Measurements from ENCODE around the gene FGD2. TPM values are rescaled to one million over a fixed set of nuclear protein-coding genes. Genes with fewer than 3 reads are reported as not detected.
"Not testable (repeated sequence)": the region's sequence is repeated elsewhere in the genome, so short reads cannot be mapped to it uniquely, and the experiment has no call there.

Gene FGD2
- total RNA-seq, 2 donors from 2014 or later: 10.1 to 11.9 TPM

GRCh38 chr6:37058084-37058586 is 52.7 kb downstream of the FGD2 start:
- Histone ChIP-seq H3K27me3 (no peaks in the 10 kb centered on the region), H3K27ac (no peak overlapping the region), H3K4me3 (no peak overlapping the region), H3K4me1 (peaks cover 15% of the 10 kb centered on the region), H3K36me3 (replicated peaks in 1 of 2; ENCODE audit: insufficient read depth in 1 of 2, low read depth in 2 of 2) (no peaks in the 10 kb centered on the region), H3K9me3 (no peaks in the 10 kb centered on the region)
- no peak for TF ChIP-seq POLR2A (IDR thresholded peaks at IDR 0.05)
- TF ChIP-seq CTCF (IDR thresholded peaks at IDR 0.05): no peak
- WGBS, 2 donors: 90 to 94% methylated on average over 9 of the region's 9 CpGs
- DNase-seq (no peak), ATAC-seq (no peak)
- intact Hi-C loops (cut with DNase I): loop anchor here (5.0 to 10.0 kb wide), 2 partner anchors 47 to 114 kb away; partner anchors contain the start of gene PIM1

GRCh38 chr6:37058984-37059343 is 53.5 kb downstream of the FGD2 start:
- not testable (repeated sequence) for H3K9me3 ChIP-seq; H3K36me3 ChIP-seq (replicated peaks in 1 of 2; ENCODE audit: insufficient read depth in 1 of 2, low read depth in 2 of 2); H3K27me3 ChIP-seq; H3K4me3 ChIP-seq; ATAC-seq; DNase-seq; H3K27ac ChIP-seq
- WGBS, 2 donors: 89 to 90% methylated on average over 5 of the region's 5 CpGs
- H3K4me1 ChIP-seq: peaks cover 15% of the 10 kb centered on the region
- intact Hi-C loops (cut with DNase I): loop anchor here (5.0 to 10.0 kb wide), 2 partner anchors 46 to 113 kb away; partner anchors contain the start of gene PIM1

GRCh38 chr6:37059344-37060194 is 54.1 kb downstream of the FGD2 start:
- H3K27ac ChIP-seq: peak overlapping the region in 1 of 4 donors; percentile 31
- DNase-seq: peak in 2 of 4 donors; percentile 30 to 67
- TF ChIP-seq CTCF (IDR thresholded peaks at IDR 0.05): peak in 3 of 7 experiments; percentile 13 to 26 (median 23)
- TF ChIP-seq POLR2A (IDR thresholded peaks at IDR 0.05): no peak
- no peaks in the 10 kb centered on the region for H3K27me3 ChIP-seq
- peak; percentile 57 for ATAC-seq
- peaks cover 15% of the 10 kb centered on the region for H3K4me1 ChIP-seq
- H3K4me3 ChIP-seq: no peak overlapping the region
- H3K36me3 ChIP-seq (replicated peaks in 1 of 2; ENCODE audit: insufficient read depth in 1 of 2, low read depth in 2 of 2): no peaks in the 10 kb centered on the region
- intact Hi-C loops (cut with DNase I): loop anchor here (5.0 to 10.0 kb wide), 2 partner anchors 45 to 113 kb away; partner anchors contain the start of gene PIM1
- no peaks in the 10 kb centered on the region for H3K9me3 ChIP-seq
- WGBS, 2 donors: 70 to 76% methylated on average over 15 to 19 of the region's 19 CpGs

DNA sequence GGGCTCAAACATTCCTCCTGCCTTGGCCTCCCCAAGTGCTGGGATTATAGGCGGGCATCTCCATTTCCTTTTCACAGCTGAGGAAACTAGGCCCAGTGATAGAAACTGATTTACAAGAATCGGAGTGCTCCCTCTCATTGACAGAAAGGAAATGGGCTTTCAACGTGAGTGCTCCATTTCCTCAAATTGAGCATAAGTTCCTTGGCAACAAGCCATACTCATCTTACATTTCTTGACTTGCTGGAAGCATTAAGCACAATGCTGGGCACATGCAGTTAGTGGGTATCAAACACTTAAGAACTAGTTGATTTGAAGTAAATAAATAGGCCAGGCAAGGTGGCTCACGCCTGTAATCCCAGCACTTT is 54.7 kb downstream of the FGD2 start:
- H3K4me1 ChIP-seq: peaks cover 15% of the 10 kb centered on the region
- no peaks in the 10 kb centered on the region for H3K36me3 ChIP-seq (replicated peaks in 1 of 2; ENCODE audit: insufficient read depth in 1 of 2, low read depth in 2 of 2)
- no peak overlapping the region for H3K4me3 ChIP-seq
- 71 to 85% methylated on average over 4 of the region's 4 CpGs for WGBS, 2 donors
- ATAC-seq (no peak), DNase-seq (no peak)
- H3K27ac ChIP-seq: no peak overlapping the region
- intact Hi-C loops (cut with DNase I): no loop called here
- no peaks in the 10 kb centered on the region for H3K9me3 ChIP-seq
- TF ChIP-seq CTCF (IDR thresholded peaks at IDR 0.05) (no peak), POLR2A (IDR thresholded peaks at IDR 0.05) (no peak)
- no peaks in the 10 kb centered on the region for H3K27me3 ChIP-seq

GRCh38 chr6:37061157-37061804 is 55.8 kb downstream of the FGD2 start:
- no peaks in the 10 kb centered on the region for H3K27me3 ChIP-seq
- peaks cover 15% of the 10 kb centered on the region for H3K4me1 ChIP-seq
- H3K36me3 ChIP-seq (replicated peaks in 1 of 2; ENCODE audit: insufficient read depth in 1 of 2, low read depth in 2 of 2): no peaks in the 10 kb centered on the region
- 47 to 58% methylated on average over 7 to 11 of the region's 11 CpGs for WGBS, 2 donors
- H3K4me3 ChIP-seq: no peak overlapping the region
- H3K27ac ChIP-seq: peak overlapping the region in 2 of 4 donors; percentile 22 to 40
- peak; percentile 54 to 75 (median 70) for DNase-seq
- ATAC-seq: peak; percentile 85
- TF ChIP-seq POLR2A (IDR thresholded peaks at IDR 0.05) (no peak), CTCF (IDR thresholded peaks at IDR 0.05) (no peak)
- H3K9me3 ChIP-seq: no peaks in the 10 kb centered on the region
- intact Hi-C loops (cut with DNase I): no loop called here

All from body of pancreas (tissue), 4 donors.